Cerebellar nuclear complex (tissue), 1 donor: ENCODE data around the gene CFAP298.

Experiments
- DNase-seq, 2 experiments: peaks; one replicate each; lab custom pipeline; 2025; lab: John Stamatoyannopoulos, UW

Gene CFAP298

GRCh38 chr21:32599091-32599490, 13.1 kb downstream of the CFAP298 start:
- DNase-seq, result no peak

- DNase-seq, result no peak
Measured at GRCh38 chr21:32597205-32597604, 15.0 kb downstream of the CFAP298 start.

- no peak for DNase-seq
Measured at GRCh38 chr21:32595431-32595830, 16.7 kb downstream of the CFAP298 start.

- no peak for DNase-seq
Measured at GRCh38 chr21:32593690-32594089, 18.5 kb downstream of the CFAP298 start.

GRCh38 chr21:32592929-32593502, 19.2 kb downstream of the CFAP298 start:
- no peak for DNase-seq

- no peak for DNase-seq
Measured at GRCh38 chr21:32590130-32590529, 22.0 kb downstream of the CFAP298 start.

GRCh38 chr21:32587651-32588050, 24.5 kb downstream of the CFAP298 start:
- no peak for DNase-seq

- no peak for DNase-seq
Measured at GRCh38 chr21:32587120-32587519, 25.1 kb downstream of the CFAP298 start.

GRCh38 chr21:32585970-32586369, 26.2 kb downstream of the CFAP298 start:
- no peak for DNase-seq

- DNase-seq, result no peak
Measured at GRCh38 chr21:32585042-32585710, 27.0 kb downstream of the CFAP298 start, which contains the start of gene TCP10L. Gene TCP10L (minus strand): TSS chr21:32585523. CDS start chr21:32584304, 1,219 bp downstream.

GRCh38 chr21:32584472-32584871, 27.7 kb downstream of the CFAP298 start:
- no peak for DNase-seq

GRCh38 chr21:32581732-32582131, 30.4 kb downstream of the CFAP298 start:
- no peak for DNase-seq

GRCh38 chr21:32580949-32581348, 31.2 kb downstream of the CFAP298 start:
- no peak for DNase-seq

- DNase-seq, result no peak
Measured at GRCh38 chr21:32578107-32578691, 34.0 kb downstream of the CFAP298 start.

- no peak for DNase-seq
Measured at GRCh38 chr21:32576011-32576410, 36.2 kb downstream of the CFAP298 start.

- DNase-seq, result no peak
Measured at GRCh38 chr21:32574946-32575925, 36.9 kb downstream of the CFAP298 start.

GRCh38 chr21:32572574-32573420, 39.4 kb downstream of the CFAP298 start:
- DNase-seq, result no peak

GRCh38 chr21:32570456-32570855, 41.7 kb downstream of the CFAP298 start:
- DNase-seq, result no peak

GRCh38 chr21:32569261-32570230, 42.6 kb downstream of the CFAP298 start:
- DNase-seq, result peak in 1 of 2 experiments; percentile 33

- no peak for DNase-seq
Measured at GRCh38 chr21:32567626-32568025, 44.6 kb downstream of the CFAP298 start.
